Measurements from ENCODE around the gene EBF3. TPM values are rescaled to one million over a fixed set of nuclear protein-coding genes. Genes with fewer than 3 reads are reported as not detected.

The EBF3 gene
- total RNA-seq, 3 donors from 2014 or later: not detected

DNA sequence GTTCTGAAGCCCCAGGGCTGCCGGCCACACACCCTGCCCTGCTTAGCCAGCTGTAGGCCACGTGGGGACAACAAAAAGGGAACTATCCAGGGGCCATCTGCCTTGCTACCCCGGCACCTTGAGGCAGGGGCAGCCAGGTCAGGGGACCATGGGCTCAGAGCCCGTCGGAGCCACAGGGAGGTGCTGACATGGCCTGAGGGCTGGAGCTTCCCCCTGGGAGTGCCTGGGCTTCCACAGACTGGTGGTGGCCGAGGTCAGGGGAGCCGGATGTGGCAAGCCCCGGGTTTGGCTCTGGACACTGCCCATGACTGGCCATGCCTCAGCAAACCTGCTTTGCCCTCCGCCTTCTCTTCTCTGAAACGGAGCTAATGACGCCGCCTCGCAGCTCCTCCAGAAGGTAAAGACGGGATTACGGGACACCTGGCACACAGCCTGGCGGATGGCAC is 178.5 kb downstream of the EBF3 start:
- H3K27me3 Mint-ChIP-seq (ENCODE audit: low read depth): no peaks in the 10 kb centered on the region
- ATAC-seq (no peak), DNase-seq (no peak)
- H3K9me3 Mint-ChIP-seq: peaks cover 29% of the 10 kb centered on the region
- no peak overlapping the region for H3K4me3 Mint-ChIP-seq
- H3K36me3 Mint-ChIP-seq (ENCODE audit: insufficient read depth): no peaks in the 10 kb centered on the region
- no peaks in the 10 kb centered on the region for H3K4me1 Mint-ChIP-seq (ENCODE audit: low read depth)

Other genes with a start within 250 kb of the EBF3 start
- gene C10orf143, start 146.6 kb upstream of the EBF3 start, total RNA-seq: 1 to 10 TPM; 3.0 to 4.5 (median 4.2) TPM
- gene GLRX3, start 172.1 kb upstream of the EBF3 start, total RNA-seq: 100 to 1,000 TPM; 170 to 178 (median 172) TPM